ENCODE results near the gene TRPM3.

DNA sequence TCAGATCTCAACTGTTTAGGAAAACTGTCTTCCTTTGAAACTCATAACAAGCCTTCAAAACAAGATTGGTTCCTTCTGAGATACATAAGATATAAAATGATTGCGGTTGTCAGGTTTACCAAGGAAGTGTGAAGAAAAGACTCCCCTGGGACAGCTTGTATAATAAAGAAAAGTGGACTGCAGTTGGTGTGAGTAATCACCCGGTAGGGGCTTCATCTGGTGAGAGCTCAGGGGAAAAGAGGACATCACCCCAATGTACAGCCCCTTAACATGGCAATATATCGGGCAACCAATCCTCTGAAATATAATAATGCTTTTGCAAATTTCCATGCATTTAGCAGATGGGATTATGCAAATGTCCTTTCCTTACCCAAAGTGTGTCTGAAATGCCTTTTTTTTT, 490.4 kb downstream of the TRPM3 start:
- no peak for TF ChIP-seq CTCF (IDR thresholded peaks at IDR 0.05)
- no peak for TF ChIP-seq POLR2AphosphoS5 (IDR thresholded peaks at IDR 0.05; ENCODE audit: low read depth, low read length)
- TF ChIP-seq TCF7L2 (IDR thresholded peaks at IDR 0.05; ENCODE audit: low read depth, low read length): no peak
- TF ChIP-seq REST (IDR thresholded peaks at IDR 0.05; ENCODE audit: insufficient read depth in 1 of 2, low read depth in 2 of 2, low read length in 1 of 2): no peak

Data from Panc1 (cell line).